GM12875 (cell line): Measurements from ENCODE around the gene BMP7.

Experiments used
- H3K4me3 ChIP-seq: one replicate; pipeline ENCODE4 v1.5.1; 2011; ENCODE audit warnings: low read depth, low read length, control low read depth
- TF ChIP-seq, protein P1 (sequence below): IDR thresholded peaks from 2 replicates; pipeline ENCODE4 v1.5.1; 2011; ENCODE audit warnings: low read depth, mild to moderate bottlenecking, control low read depth, inconsistent platforms, low read length, moderate library complexity, borderline replicate concordance; ENCODE audit not compliant: insufficient read depth

The BMP7 gene

DNA sequence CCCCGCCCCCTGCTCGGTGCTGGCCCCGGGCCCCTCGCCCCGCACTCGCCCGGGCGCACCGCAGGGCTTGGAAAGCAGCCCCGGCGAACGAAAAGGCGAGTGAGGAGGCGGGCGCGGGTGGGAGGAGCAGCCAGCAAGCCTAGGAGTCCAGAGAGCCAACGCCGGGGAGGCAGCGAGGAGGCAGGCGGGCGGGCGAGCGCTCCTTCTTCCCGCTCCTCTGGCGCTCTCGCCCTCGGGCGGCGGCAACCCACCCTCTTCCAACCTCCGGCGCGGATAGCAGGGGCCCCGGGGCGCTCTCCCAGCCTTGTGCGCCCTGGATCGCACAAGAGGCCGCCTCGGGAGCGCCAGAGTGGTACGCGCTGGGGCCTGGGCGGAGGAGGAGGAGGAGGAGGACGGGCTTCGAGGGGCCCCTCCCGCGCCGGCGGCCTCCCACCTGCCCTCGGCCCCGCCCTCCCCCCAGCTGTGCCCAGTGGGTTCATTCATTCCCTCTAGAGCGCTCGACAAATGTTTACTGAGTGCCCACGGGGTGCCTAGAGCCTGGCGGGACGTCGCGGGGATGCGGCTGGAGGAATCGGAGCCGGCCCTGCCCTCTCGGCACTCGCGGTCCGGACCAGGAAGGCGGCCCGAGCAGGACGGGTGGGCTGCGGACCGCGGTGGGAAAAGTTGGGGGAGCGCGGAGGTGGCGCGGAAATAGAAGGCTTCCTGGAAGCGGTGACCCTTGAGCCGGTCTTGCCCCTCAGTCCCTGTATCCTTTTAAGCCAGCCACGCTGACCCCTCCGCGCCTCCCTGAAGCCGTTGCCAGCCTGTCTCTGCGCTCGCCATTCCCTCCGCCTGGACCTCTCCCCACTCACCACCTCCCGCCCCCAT is at the start of gene BMP7:
TSS of gene BMP7 (minus strand) at position 351 of the 867 bp plus-strand sequence. CDS start 519 bp downstream, outside the sequence.
- H3K4me3 ChIP-seq, result no peak within 1 kb of the TSS

DNA sequence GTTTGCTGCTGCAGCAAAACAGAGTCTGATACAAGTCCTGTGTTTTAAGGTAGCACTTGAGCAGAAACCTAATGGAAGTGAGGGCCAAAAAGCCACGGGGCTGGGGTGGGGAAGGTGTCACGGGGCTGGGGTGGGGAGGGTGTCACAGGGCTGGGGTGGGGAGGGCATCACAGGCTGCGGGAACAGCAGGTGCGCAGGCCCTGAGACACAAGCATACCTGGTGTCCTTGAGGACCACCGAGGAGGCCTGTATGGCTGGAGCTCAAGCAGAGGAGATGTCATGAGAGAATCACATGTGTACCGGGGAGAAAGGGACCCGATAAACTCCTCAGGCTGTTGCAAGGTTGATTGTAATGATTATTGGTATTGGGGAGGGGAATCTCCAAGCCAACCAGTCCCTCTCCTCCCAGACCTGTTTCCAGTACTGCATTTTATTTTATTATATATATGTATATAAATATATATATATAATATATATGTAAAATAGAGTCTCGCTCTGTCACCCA is 49.6 kb upstream of the BMP7 start:
- H3K4me3 ChIP-seq, result no peak overlapping the region
- TF ChIP-seq, protein P1, sequence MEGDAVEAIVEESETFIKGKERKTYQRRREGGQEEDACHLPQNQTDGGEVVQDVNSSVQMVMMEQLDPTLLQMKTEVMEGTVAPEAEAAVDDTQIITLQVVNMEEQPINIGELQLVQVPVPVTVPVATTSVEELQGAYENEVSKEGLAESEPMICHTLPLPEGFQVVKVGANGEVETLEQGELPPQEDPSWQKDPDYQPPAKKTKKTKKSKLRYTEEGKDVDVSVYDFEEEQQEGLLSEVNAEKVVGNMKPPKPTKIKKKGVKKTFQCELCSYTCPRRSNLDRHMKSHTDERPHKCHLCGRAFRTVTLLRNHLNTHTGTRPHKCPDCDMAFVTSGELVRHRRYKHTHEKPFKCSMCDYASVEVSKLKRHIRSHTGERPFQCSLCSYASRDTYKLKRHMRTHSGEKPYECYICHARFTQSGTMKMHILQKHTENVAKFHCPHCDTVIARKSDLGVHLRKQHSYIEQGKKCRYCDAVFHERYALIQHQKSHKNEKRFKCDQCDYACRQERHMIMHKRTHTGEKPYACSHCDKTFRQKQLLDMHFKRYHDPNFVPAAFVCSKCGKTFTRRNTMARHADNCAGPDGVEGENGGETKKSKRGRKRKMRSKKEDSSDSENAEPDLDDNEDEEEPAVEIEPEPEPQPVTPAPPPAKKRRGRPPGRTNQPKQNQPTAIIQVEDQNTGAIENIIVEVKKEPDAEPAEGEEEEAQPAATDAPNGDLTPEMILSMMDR, result no peak

More for the DNA sequence above, at the start of gene BMP7:
- TF ChIP-seq, protein P1, result no peak

DNA sequence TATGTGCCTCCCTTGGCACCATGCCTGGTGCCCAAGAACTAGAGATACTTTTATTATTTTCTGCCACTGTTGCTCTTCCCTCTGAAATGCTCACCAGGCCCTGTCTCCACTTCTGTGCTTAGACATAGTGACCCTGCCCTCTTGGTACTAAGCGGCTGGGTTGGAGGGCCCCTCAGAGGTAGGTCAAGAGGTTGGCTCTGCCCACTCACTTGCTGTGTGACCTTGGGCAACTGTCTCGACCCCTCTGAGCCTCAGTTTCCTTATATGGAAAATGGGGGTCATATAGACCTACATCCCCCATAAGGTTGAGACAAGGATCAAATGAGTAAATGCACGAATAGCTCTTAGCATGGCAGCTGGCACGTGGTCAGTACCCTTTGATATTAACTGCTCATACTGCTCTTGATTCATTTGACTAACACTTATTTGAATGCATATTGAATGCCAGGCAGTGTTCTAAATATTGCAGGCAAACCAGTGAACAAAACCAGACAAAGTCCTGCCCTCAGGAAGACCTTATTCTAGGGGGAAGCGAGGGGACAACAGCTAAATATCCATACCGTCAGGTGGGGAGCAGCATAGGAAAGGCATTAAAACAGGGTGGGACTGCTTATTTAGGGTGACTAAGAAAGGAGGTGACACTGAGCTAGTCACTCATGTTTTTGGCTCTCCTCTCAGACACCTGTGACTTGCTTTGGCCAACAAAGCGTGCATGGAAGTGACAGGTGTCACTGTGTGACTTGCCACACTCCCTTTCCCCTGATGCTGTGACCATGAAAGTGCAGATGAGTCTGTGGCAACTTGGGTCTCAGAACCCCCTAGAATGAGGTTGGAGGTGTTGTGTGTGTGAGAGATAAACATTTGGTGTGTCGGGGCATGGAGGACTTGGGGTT is 48.9 kb upstream of the BMP7 start:
- no peak overlapping the region for H3K4me3 ChIP-seq
- TF ChIP-seq, protein P1, result no peak

DNA sequence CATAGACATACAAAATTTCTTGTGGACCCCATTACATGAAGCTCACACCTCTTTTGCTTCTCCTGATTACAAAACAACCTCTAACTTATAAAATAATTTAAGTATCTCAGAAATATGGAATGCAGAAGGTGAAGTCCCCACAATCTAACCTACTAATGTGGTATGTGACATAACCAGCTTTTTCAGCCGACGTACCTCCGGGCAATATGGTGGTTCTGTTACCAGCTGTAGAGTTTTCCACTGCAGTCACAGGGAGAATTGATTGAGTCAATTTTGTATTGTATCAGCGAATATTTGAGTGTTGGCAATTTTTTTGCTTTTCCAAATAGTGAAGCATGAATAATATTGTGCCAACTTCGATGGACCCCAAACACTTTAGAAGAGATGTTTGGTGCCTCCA is 47.5 kb upstream of the BMP7 start:
- H3K4me3 ChIP-seq, result no peak overlapping the region
- TF ChIP-seq, protein P1, result no peak

DNA sequence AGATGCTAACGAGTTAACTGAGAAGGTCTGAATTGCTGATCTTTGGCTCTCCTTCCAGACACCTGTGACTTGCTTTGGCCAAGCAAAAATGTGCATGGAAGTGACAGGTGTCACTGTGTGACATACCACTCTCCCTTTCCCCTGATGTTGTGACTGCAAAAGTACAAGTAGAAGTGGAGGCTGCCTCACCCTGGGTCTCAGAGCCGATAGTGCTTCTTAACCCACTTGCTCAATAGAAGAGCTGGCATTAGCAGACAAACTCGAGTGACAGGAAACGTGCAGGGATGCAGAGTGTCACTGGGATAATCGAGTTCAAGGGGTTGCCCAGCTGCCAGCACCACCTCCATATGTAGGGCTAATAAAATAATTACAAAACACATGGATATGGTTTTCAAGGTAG is 46.8 kb upstream of the BMP7 start:
- TF ChIP-seq, protein P1, result no peak
- no peak overlapping the region for H3K4me3 ChIP-seq

DNA sequence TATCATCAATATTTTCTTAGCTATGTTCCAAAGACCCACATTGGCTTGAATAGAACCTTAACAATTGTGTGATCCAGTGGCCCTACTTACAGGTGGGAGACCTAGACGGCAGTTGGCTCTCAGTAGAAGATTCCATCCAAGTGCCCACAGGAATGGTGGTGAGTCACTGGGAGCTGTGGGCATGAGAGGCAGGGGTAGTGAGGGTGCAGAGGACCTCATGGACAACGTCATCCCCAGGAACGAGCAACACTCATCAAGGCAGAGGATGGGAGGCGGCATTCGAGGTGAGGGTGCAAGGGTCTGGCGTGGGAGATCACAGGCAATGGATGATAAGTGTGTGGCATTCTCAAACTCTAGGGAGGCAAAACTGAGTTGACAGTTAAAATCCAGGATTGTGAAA is 45.7 kb upstream of the BMP7 start:
- no peak overlapping the region for H3K4me3 ChIP-seq
- TF ChIP-seq, protein P1, result no peak
